HUDEP-2 (cell line): ENCODE measurements around the gene FBXO42.

ENCODE experiments used
- DNase-seq, 76 experiments: peaks; one replicate each; lab custom pipeline; 2025; ENCODE audit not compliant: unreplicated experiment in 76 of 76; lab: John Stamatoyannopoulos, UW

FBXO42 gene

DNA sequence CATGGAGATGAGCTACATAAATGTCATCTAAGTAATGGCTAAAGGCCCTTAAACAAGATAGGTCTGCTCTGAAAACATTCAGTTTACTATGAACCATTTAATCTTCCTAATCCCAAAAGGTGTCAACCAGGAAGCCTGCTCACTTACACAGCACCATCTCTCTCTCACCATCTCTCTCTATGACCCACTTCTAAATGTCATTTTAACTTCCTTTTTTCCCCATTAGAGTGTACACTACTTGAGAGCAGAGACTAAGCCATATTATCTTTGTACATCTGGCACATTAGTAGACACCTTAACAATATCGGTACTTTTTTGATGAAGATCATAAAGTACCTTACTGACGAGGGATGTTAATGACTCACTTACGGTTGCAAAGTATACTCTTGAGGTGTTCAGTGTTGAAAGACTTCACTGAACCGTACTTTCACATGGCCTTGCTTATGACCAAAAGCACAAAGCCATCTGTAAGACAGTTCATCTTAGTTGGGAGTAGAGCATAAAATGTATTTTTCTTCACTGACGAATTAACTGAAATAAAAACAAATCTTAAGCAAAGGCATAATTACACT is 25.4 kb downstream of the FBXO42 start:
- no peak for DNase-seq

DNA sequence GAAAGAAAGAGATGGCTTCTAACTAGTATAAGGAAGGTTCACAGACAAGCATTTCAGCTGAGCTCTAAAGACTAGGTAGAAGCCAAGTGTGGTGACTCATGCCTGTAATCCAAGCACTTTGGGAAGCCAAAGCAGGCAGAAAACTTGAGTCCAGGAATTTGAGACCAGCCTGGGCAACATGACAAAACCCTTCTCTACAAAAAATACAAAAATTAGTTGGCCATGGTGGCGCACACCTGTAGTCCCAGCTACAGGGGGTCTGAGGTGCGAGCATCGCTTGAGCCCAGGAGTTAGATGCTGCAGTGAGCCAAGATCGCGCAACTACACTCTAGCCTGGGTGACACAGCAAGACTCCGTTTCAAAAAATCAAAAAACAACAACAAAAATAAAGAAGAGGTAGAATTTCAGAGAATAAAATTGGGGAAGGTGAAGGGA is 27.8 kb downstream of the FBXO42 start:
- DNase-seq, result no peak

DNA sequence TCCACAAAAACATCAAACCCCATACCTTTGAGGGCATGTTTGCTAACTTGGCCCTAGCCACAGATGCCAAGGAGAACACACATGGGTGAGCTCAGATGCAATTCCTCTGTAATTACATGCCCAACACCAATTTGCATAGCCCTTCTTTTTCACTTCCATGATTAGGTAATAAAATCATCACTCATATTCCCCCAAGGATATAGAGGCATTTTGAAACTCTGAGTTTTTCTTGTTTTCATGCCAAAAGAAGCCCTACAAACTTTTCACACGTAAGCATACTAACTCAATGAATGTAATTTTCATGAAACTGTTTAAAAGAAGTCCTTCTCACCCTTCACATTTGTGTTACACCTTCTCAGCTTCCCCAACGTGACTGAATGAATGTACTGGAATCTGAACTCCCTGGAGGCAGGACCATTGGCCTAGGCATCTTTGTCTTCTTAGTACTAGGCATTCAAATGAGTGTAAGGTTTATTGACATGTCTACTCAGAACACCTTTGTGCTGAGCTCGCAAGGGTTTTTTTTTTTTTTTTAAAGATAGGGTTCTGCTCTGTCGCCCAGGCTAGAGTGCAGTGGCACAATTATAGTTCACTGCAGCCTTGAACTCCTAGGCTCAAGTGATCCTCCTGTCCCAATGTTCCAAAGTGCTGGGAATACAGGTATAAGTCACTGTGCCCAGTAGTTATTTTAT is 31.0 kb downstream of the FBXO42 start:
- DNase-seq, result no peak

DNA sequence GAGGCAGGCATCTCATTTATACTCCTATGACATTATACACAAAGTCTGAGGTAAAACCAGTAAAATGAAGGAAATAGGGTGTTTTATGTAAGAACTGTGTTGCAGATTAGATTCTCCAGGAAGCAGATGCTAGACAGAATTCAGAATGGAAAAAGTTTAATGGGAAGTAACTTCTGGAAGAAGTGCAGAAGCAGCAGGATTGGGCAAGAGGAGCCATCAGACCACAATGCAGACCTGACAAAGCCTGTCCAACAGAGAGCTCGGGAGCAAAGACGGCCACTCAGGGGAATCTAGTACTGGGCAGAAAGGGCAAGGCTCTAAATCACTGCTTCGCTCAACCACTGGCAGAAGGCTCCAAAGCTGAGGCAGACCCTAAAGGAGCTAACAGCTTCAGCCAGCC is 33.7 kb downstream of the FBXO42 start:
- no peak for DNase-seq

DNA sequence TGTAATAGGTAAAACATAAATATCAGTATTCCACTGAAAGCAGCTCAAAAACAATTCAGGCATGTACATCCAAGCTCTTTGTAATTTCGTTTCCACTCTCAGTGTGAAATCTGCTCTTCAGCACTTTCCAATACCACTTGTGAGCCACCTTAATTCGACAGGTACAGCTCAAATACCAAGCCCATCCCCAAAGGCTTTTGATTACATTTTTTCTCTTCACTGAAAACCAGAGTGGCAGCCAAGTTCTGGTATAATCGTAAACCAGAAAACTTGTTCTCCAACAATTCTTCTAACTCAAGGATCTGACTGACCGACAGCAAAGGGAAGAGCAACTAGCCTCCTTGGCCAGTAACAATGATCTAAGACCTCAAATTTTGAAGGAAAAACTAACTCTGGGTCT is 36.8 kb downstream of the FBXO42 start:
- DNase-seq, result no peak

DNA sequence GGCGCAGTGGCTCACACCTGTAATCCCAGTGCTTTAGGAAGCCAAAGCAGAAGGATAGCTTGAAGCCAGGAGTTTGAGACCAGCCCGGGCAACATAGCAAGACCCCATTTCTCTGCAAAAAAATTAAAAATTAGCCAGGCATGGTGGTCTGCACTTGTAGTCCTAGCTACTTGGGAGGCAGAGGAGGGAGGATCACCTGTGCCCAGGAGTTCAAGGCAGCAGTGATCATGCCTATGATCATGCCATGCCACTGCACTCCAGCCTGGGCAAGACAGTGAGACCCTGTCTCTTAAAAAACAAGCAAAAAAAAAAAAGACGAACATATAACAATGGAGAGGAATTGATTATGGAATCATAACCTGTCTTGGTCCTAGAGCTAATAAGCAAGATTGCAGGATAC is 45.1 kb downstream of the FBXO42 start:
- DNase-seq, result no peak

DNA sequence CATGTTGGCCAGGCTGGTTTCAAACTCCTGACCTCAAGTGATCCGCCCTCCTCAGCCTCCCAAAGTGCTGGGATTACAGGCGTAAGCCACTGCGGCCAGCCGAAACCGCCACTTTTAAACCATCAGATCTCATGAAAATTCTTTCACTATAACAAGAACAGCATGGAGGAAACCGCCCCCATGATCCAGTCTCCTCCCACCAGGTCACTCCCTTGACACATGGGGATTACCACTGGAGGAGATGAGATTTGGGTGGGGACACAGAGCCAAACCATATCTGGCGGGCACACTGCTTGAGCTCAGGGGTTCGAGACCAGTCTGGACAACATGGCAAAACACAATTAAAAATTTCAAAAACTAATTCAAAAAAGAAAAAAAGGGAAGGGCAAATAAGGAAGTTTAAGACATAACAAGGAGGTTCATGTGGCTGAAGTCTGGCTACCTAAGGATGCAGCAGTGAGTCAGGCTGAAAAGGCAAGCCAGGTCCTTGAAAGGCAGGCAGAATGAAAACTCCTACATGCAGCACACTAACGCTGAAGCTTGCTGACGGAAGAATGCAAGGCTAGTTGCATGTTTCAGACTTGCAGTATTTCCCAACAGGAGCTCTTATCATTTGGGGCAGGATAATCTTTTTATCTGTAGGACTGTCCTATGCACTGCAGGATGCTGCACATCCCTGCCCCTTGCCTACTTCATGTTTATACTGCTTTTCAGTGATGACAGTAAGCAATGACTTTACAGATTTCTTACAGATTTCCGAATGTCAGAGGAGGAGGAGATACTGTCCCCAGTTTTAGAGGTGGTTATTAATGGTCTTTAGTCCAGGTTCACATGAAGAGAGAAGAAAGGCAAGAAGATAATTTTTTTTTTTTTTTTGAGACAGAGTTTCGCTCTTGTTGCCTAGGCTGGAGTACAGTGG is 49.3 kb downstream of the FBXO42 start:
- peak in 2 of 76 experiments; percentile 1 to 2 for DNase-seq

DNA sequence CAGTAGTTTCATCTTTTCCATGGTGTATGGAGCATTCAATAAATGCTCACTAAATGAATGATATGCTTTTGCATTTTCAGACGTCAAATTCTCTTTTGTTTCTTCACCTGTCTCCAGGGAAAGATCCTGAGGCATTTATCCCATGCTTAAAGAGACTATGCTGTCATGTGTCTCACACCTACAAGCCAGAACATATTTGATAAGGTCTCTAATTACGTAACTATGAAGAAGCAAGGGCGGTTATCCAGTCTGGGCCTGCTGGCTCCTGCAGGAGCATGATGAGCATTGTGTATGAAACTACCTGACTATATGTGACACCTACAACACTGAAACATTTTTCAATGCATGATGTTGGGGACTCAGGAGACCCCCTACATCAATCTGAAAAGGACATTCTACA is 51.8 kb downstream of the FBXO42 start:
- DNase-seq, result peak in 1 of 76 experiments; percentile 9

DNA sequence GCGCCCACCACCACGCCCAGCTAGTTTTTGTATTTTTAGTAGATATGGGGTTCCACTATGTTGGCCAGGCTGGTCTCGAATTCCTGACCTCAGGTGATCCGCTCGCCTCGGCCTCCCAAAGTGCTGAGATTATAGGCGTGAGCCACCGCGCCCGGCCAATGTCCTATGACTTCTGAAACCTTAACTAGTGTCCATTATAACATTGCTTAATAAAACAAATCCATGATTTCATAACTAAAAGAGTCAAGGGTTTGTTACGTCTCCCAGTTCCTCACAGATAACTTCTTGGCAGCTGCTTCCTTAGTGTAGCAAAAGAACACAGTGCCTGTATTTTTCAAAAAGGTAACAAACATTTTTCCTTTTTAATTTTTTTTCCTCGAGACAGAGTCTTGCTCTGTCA is 53.6 kb downstream of the FBXO42 start:
- DNase-seq, result no peak

DNA sequence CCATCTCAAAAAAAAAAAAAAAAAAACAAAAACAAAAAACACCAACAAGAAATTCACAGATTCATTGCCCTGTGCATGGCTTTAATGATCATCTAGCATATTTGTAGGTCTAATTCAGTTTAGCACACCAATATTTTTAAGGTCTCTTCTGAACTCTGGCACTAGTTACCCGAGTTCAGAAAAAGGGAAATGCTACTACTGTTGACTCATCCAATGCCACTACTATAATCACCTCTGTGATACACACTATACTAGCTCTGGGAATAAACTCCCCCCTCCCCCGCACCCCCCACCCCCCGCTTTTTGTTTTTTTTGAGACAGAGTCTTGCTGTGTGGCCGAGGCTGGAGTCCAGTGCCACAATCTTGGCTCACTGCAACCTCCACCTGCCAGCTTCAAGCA is 55.6 kb downstream of the FBXO42 start:
- DNase-seq, result no peak

DNA sequence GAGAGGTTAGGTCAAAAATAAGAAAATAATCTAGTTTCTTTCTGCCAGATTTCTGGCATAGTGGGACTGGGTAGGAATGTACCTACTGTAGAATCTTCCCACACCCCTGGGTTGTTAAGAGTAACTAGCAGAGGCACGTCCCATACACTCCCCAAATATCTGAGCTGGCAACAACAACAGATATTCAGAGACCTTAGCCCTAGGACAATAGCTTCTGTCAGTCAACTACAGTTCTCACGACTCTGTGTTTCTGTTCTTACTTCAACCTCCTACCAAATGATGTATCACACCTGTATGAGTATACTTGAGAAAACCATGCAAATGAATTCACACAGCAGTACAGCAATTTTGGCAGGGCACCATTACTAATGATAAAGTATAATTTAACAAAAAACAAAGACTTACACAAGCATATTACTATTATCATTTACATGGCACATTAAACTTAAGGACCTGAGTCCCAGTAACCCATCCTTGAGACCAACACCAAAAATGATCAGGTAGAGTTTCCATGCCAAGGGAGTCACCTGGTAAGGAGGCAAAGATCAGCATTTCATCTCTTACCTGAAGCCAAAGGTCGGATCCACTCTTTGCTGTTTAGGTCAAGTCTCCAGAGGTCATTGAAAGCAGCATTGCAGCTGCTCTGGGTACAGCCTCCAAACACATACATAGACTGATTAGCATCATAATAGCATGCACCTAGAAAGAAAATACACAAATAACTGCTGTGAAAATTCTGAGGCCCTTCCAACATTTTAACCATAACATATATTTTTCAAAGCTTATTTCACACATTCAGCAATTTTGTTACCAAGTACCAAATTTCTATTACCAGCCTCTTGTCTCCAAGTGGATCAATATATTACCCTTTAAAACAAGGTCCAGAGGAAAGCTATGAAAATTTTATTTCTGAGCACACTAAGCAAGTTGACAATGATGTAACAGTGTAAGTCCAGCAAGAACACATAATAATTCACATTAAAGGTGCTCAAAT is 57.8 kb downstream of the FBXO42 start:
- DNase-seq, result no peak

DNA sequence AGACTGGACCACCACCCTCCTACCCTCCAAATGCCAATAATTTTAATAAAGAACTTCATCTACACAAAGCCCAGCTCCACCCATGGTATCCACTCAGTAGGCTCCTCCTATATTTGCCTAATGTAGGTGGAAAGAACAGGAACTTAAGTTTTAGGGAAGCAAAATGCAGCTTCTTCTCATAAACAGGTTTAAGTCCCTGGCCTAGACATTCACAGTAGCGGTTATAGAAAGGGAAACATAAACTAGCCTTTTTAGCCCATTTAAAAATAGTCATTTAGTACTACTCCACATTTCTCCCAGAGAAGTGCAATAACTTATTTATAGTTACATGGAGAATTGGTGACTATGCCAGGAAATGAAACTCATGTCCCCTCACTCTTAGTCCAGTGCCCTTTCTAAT is 58.7 kb downstream of the FBXO42 start:
- no peak for DNase-seq

DNA sequence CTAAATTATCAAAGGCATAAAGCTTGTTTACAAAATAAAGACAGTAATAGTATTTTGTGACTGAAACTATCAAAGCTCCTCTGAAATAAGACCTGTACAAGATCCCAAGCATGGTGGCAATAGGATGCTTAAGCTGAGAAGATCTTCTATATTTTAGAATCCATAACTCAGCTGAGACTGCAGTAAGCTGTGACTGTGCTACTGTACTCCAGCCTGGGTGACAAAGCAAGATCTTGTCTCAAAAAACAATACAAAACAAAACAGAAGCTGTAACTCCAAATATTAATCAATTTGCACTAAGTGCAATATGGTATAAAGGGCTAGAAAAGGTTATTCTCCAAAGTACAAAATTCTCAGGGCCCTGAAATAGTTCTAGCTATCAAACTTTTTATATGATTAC is 59.5 kb downstream of the FBXO42 start:
- no peak for DNase-seq

DNA sequence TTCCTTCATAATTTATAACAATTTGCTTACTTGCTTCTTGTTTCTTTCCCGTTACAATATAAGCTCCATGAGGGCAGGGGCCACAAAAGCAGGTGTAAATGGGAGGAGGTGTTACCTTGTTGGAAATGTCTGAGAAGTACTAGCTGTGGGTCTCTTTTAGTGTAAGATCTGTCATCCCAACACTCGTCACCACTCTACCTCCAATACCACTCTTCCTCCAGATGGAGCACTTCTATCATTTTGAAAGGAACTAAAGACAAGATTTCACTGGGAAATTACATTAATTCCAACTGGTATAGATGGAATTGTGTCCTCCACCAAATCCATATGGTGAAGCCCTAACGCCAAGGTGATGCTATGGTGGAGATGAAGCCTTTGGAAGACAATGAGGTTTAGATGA is 62.3 kb downstream of the FBXO42 start:
- DNase-seq, result no peak

DNA sequence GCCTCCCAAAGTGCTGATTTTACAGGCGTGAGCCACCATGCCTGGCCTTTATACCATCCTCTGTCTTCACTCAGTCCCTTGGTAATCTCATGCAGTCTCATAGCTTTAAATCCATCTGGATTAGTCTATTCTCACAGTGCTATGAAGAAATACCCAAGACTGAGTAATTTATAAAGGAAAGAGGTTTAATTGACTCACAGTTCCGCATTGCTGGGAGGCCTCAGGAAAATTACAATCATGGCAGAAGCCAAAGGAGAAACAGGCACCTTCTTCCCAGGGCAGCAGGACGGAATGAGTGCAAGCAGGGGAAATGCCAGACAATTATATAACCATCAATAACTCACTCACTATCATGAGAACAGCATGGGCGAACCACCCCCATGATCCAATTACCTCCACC is 66.2 kb downstream of the FBXO42 start:
- no peak for DNase-seq

DNA sequence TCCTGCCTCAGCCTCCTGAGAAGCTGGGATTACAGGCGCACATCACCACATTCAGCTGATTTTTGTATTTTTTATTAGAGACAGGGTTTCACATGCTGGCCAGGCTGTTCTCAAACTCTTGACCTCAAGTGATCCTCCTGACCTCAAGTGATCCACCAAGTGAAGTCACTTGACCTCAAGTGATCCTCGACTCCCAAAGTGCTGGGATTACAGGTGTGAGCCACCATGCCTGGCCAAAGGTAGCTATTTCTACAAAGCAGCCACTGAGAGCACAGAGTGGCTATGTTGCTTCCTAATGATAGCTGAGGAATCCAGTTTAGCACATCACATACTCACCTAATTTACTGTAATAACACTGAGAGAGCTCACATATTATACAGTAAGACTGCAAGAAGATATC is 70.5 kb downstream of the FBXO42 start:
- DNase-seq, result no peak

DNA sequence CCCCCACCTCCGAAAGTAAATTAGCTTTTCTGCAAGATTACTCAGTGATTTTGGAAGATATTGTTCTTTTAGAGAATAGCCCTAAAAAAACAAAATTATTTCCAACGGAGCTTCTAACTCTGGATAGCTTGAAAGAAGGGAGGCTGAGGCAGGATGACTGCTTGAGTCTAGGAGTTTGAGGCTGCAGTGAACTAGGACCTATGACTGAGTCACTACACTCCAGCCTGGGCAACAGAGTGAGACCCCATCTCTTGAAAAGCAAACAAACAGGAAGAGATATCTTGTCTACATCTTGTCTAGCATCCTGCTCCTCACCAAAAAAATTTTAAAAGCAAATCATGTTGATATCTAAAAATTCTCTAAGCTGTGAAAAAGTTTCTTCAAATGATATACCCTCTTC is 73.1 kb downstream of the FBXO42 start:
- DNase-seq, result no peak

DNA sequence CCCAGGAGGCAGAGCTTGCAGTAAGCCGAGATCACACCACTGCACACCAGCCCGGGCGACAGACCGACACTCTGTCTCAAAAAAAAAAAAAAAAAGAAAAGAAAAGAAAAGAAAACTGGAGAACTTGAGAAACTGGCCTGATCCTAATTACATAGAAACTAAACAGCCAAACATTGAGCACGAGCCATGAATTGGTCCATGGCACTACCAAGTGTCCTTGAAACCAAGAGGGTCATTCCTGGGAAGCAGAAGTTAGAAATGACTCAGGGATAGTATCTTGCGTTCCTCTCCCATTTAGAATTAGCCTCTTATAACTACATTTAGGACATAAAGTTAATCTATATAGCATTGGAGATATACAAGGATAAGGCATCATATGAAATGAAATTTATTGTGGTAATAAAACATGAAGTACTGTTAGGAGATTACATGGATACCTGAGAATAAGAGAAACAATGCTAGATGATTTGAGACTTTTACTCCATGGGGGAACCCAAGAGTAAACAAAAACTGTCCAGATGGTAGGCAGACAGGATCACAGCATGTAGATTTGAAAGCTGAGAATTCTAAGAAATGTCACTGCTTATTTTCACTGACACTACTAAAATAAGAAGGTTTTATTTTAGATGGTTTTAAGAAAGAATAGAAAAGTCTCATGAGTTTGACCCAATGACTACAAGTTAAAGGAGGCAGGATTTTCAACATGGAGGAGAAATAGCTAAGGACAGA is 75.8 kb downstream of the FBXO42 start:
- no peak for DNase-seq

DNA sequence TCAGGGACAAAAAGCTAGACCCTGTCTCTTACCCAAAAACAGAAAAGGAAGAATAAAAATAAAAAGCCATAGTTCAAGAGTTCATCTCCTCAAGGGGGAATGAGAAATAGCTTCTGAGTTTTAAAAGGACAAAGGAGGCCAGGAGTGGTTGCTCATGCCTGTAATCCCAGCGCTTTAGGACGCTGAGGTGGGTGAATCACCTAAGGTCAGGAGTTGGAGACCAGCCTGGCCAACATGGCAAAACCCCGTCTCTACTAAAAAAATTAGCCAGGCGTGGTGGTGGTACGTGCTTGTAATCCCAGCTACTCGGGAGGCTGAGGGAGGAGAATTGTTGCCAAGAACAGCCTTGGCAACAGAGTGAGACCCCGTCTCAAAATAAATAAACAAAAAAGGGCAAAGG is 76.7 kb downstream of the FBXO42 start:
- DNase-seq, result no peak

DNA sequence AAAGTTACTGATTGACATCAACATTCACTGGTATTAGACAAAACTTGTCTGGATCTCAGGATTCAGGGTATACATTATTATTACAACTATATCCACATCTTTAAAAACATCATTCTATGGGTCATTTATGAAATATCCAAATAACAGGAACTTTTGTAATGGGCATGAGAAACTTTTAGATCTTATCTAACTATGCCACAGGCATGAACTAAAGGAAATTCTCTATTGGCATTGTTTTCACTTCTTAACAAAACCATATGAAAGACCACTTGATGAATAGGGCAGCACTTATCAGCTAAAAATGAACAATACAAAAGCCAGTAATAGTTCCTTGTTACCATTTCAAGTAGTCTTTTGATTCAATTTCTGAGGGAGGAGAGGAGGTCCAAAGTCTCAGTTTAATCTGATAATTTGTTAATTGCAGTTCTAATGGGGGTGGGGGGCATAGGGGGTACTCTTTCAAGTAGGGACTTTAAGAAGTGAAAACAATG is 84.5 kb downstream of the FBXO42 start:
- no peak for DNase-seq
